ENCODE results near the gene CDKAL1. TPM values are rescaled to one million over a fixed set of nuclear protein-coding genes. Genes with fewer than 3 reads are reported as not detected.

CDKAL1 gene
- total and polyA plus RNA-seq, 2 of the 13 experiments (the other 11 are each of a cell fraction or from before 2014, with no cell fraction given), result 9.5 to 27.7 TPM

GRCh38 chr6:20909621-20910020 is 375.4 kb downstream of the CDKAL1 start:
- Histone ChIP-seq H3K27me3 (ENCODE audit: control insufficient read depth in 1 of 2, insufficient read depth in 2 of 2, low read length in 2 of 2) (no peaks in the 10 kb centered on the region), H3K36me3 (replicated peaks in 1 of 2; ENCODE audit: control insufficient read depth in 1 of 2, insufficient read depth in 2 of 2, low read length in 2 of 2) (no peaks in the 10 kb centered on the region), H3K9me3 (ENCODE audit: low read length) (0 out of 2 replicates have a peak, but pooled peaks cover 5% of the 10 kb centered on the region), H3K9ac (ENCODE audit: insufficient read depth, low read depth, low read length) (no peak overlapping the region), H3K4me2 (ENCODE audit: low read depth, low read length) (no peak overlapping the region), H3K79me2 (ENCODE audit: insufficient read depth, low read length) (no peaks in the 10 kb centered on the region), H3K4me3 (replicated peaks in 1 of 3; ENCODE audit: insufficient read depth in 1 of 3, low read depth in 2 of 3, low read length in 3 of 3) (no peak overlapping the region), H2AFZ (ENCODE audit: low read length) (no peak overlapping the region), H4K20me1 (ENCODE audit: insufficient read depth, low read length) (no peaks in the 10 kb centered on the region), H3K27ac (ENCODE audit: extremely low read length, insufficient read depth, low read length) (no peak overlapping the region), H3K4me1 (ENCODE audit: insufficient read depth, low read length) (no peaks in the 10 kb centered on the region)
- ATAC-seq (no peak), FAIRE-seq (no peak), DNase-seq (ENCODE audit: low spot score) (no peak)
- intact Hi-C loops (cut with micrococcal nuclease; ENCODE audit: unreplicated experiment) (no loop called here), in situ Hi-C loops (cut with HindIII; ENCODE audit: extremely low pct_ligation_motif_present, low pct_unique_long_range_greater_than_20kb) (no loop called here)
- POLR2A ChIA-PET, result no interaction called here
- no TSS peak for BruUV-seq (replicated peaks)
- no peak for TF ChIP-seq ZFYVE20 (CRISPR knock-in tag; IDR thresholded peaks at IDR 0.05; ENCODE audit: borderline replicate concordance, low read depth)
- no peak for TF ChIP-seq ZNF225 (CRISPR knock-in tag; IDR thresholded peaks at IDR 0.05)
- TF ChIP-seq, protein P1, sequence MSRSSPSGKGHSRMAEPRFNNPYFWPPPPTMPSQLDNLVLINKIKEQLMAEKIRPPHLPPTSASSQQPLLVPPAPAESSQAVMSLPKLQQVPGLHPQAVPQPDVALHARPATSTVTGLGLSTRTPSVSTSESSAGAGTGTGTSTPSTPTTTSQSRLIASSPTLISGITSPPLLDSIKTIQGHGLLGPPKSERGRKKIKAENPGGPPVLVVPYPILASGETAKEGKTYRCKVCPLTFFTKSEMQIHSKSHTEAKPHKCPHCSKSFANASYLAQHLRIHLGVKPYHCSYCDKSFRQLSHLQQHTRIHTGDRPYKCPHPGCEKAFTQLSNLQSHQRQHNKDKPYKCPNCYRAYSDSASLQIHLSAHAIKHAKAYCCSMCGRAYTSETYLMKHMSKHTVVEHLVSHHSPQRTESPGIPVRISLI (CRISPR knock-in tag; IDR thresholded peaks at IDR 0.05; ENCODE audit: borderline replicate concordance), result no peak
- 85% methylated on average over 2 of the region's 2 CpGs for WGBS (ENCODE audit: low lambda C conversion rate)
- CTCF ChIA-PET (ENCODE audit: low intra/inter-chr PET ratio, low total read pairs), result no interaction called here

GRCh38 chr6:20911712-20912111 is 377.5 kb downstream of the CDKAL1 start:
- WGBS (ENCODE audit: low lambda C conversion rate), result 92% methylated on average over 1 of the region's 1 CpG
- CTCF ChIA-PET (ENCODE audit: low intra/inter-chr PET ratio, low total read pairs), result no interaction called here
- H3K4me1 ChIP-seq (ENCODE audit: insufficient read depth, low read length), result no peaks in the 10 kb centered on the region
- TF ChIP-seq ZNF652 (CRISPR knock-in tag; IDR thresholded peaks at IDR 0.05; ENCODE audit: borderline replicate concordance, low read depth), result peak; percentile 50; the same call in 1 of the 2 replicates
- no peak for TF ChIP-seq MBNL3 (CRISPR knock-in tag; conservative IDR thresholded peaks at IDR 0.05)
- BruUV-seq (replicated peaks), result no TSS peak
- no peak overlapping the region for H3K4me3 ChIP-seq (replicated peaks in 1 of 3; ENCODE audit: insufficient read depth in 1 of 3, low read depth in 2 of 3, low read length in 3 of 3)
- no peaks in the 10 kb centered on the region for H3K27me3 ChIP-seq (ENCODE audit: control insufficient read depth in 1 of 2, insufficient read depth in 2 of 2, low read length in 2 of 2)
- DNase-seq (ENCODE audit: low spot score) (no peak), FAIRE-seq (no peak), ATAC-seq (no peak)
- H3K9me3 ChIP-seq (ENCODE audit: low read length), result peaks cover 10% of the 10 kb centered on the region
- H3K9ac ChIP-seq (ENCODE audit: insufficient read depth, low read depth, low read length), result no peak overlapping the region
- POLR2A ChIA-PET, result no interaction called here
- H3K79me2 ChIP-seq (ENCODE audit: insufficient read depth, low read length), result no peaks in the 10 kb centered on the region
- intact Hi-C loops (cut with micrococcal nuclease; ENCODE audit: unreplicated experiment) (no loop called here), in situ Hi-C loops (cut with HindIII; ENCODE audit: extremely low pct_ligation_motif_present, low pct_unique_long_range_greater_than_20kb) (no loop called here)
- no peak overlapping the region for H2AFZ ChIP-seq (ENCODE audit: low read length)
- H3K27ac ChIP-seq (ENCODE audit: extremely low read length, insufficient read depth, low read length), result no peak overlapping the region
- H4K20me1 ChIP-seq (ENCODE audit: insufficient read depth, low read length), result no peaks in the 10 kb centered on the region
- no peak overlapping the region for H3K4me2 ChIP-seq (ENCODE audit: low read depth, low read length)
- no peaks in the 10 kb centered on the region for H3K36me3 ChIP-seq (replicated peaks in 1 of 2; ENCODE audit: control insufficient read depth in 1 of 2, insufficient read depth in 2 of 2, low read length in 2 of 2)
